Endothelial cell of umbilical vein (primary cell): Measurements from ENCODE around the gene JARID2. TPM values are rescaled to one million over a fixed set of nuclear protein-coding genes. Genes with fewer than 3 reads are reported as not detected.

Source experiments
- BruUV-seq: library from RNA; stranded (reverse); fragments of 400-500 nt; replicated peaks from 2 replicates; lab custom pipeline; 2021; lab: Mats Ljungman, UMichigan
- CTCF ChIA-PET: fragments of 300-600, 350-600 bp; sonication (Branson Sonifier 250); formaldehyde crosslinking; loops from one replicate; lab custom pipeline; 2021; ENCODE audit warnings: antibody characterized with exemption, inconsistent platforms; lab: Charles Lee
- POLR2A ChIA-PET: fragments of 300-600, 350-600 bp; sonication (Branson Sonifier 250); formaldehyde crosslinking; loops from one replicate; lab custom pipeline; 2021; ENCODE audit warnings: antibody characterized with exemption, inconsistent platforms; lab: Charles Lee
- DNase-seq: peaks from one replicate; pipeline ENCODE4 v3.0.0-alpha.2; 2011; ENCODE audit warnings: low read depth, low spot score
- FAIRE-seq: peaks from 2 replicates; lab custom pipeline; 2011; peaks lifted over from hg19 to GRCh38; lab: Jason Lieb, UNC
- H2AFZ ChIP-seq: 2 replicates; pipeline ENCODE4 v1.6.0; 2012; ENCODE audit warnings: low read depth, low read length, control low read depth, inconsistent platforms
- H3K27ac ChIP-seq: 2 replicates; pipeline ENCODE4 v1.5.1; 2011; ENCODE audit warnings: low read depth, mild to moderate bottlenecking, control low read depth, low read length, moderate library complexity; ENCODE audit not compliant: insufficient read depth
- H3K27me3 ChIP-seq, 2 experiments: 2 replicates each; pipeline versions ENCODE4 v1.6.0 to v1.6.1; 2011; ENCODE audit warnings: low read length in 2 of 2, mixed read lengths in 1 of 2; ENCODE audit not compliant: control insufficient read depth in 2 of 2, insufficient read depth in 2 of 2
- H3K36me3 ChIP-seq, 2 experiments: 2 replicates in 1 of 2; 3 replicates in 1 of 2; pipeline ENCODE4 v1.5.1; 2011; ENCODE audit warnings: low read length in 2 of 2, mild to moderate bottlenecking in 1 of 2, moderate library complexity in 1 of 2; ENCODE audit not compliant: control insufficient read depth in 2 of 2, insufficient read depth in 2 of 2; ENCODE audit errors: extremely low read depth in 1 of 2
- H3K4me1 ChIP-seq: 3 replicates; pipeline ENCODE4 v1.5.1; 2011; ENCODE audit warnings: mild to moderate bottlenecking, low read length; ENCODE audit not compliant: control insufficient read depth, insufficient read depth; ENCODE audit errors: extremely low read depth
- H3K4me2 ChIP-seq: 2 replicates; pipeline ENCODE4 v1.6.1; 2011; ENCODE audit warnings: low read length, control low read depth, mixed read lengths; ENCODE audit not compliant: insufficient read depth
- H3K4me3 ChIP-seq, 3 experiments: fragments of 200-600 bp in 1 of 3; sonication (generic), shearing (Covaris generic) in 1 of 3; replicated peaks in 1 of 3; 2 replicates each; pipeline ENCODE4 v1.5.1; 2011 to 2016; ENCODE audit warnings: control low read depth in 3 of 3, low read length in 3 of 3, mild to moderate bottlenecking in 2 of 3, inconsistent platforms in 1 of 3, low read depth in 1 of 3, moderate library complexity in 1 of 3; ENCODE audit not compliant: insufficient read depth in 1 of 3
- H3K79me2 ChIP-seq: 2 replicates; pipeline ENCODE4 v1.6.0; 2012; ENCODE audit warnings: low read length, inconsistent platforms; ENCODE audit not compliant: control insufficient read depth, insufficient read depth
- H3K9ac ChIP-seq: replicated peaks from 2 replicates; pipeline ENCODE3; 2011; ENCODE audit warnings: low read length, control low read depth; ENCODE audit not compliant: insufficient read depth; ENCODE audit errors: extremely low read depth
- H3K9me1 ChIP-seq: replicated peaks from 3 replicates; pipeline ENCODE4 v1.6.0; 2011; ENCODE audit warnings: mild to moderate bottlenecking, low read length; ENCODE audit not compliant: control insufficient read depth, insufficient read depth; ENCODE audit errors: extremely low read depth
- H3K9me3 ChIP-seq: replicated peaks from 2 replicates; pipeline ENCODE4 v1.5.1; 2012; ENCODE audit warnings: low read length, inconsistent platforms; ENCODE audit not compliant: control insufficient read depth, insufficient read depth
- H4K20me1 ChIP-seq: replicated peaks from 2 replicates; pipeline ENCODE3; 2011; ENCODE audit warnings: mild to moderate bottlenecking, low read length; ENCODE audit not compliant: control insufficient read depth, insufficient read depth; ENCODE audit errors: extremely low read depth
- CTCF ChIP-seq, 2 donors: IDR thresholded peaks; 1 replicate in 1 of 2; 2 replicates in 1 of 2; pipeline ENCODE4 v1.5.1; 2011; ENCODE audit warnings: low read length in 2 of 2, mild to moderate bottlenecking in 2 of 2, moderate library complexity in 2 of 2, control low read depth in 1 of 2, inconsistent platforms in 1 of 2, low read depth in 1 of 2; ENCODE audit not compliant: insufficient read depth in 1 of 2; ENCODE audit errors: extremely low read depth in 1 of 2
- EZH2 ChIP-seq: IDR thresholded peaks from 2 replicates; pipeline ENCODE4 v1.6.1; 2012; ENCODE audit warnings: borderline replicate concordance, low read depth, mild to moderate bottlenecking, moderate library complexity, low read length, inconsistent platforms; ENCODE audit not compliant: severe bottlenecking
- FOS ChIP-seq: IDR thresholded peaks from 2 replicates; pipeline ENCODE4 v1.6.1; 2011; ENCODE audit warnings: mild to moderate bottlenecking, low read length, moderate library complexity, borderline replicate concordance; ENCODE audit not compliant: insufficient read depth
- GATA2 ChIP-seq: IDR thresholded peaks from 2 replicates; pipeline ENCODE4 v1.7.0; 2011; ENCODE audit warnings: low read depth, mild to moderate bottlenecking, moderate library complexity, mixed read lengths, low read length; ENCODE audit not compliant: insufficient read length, insufficient read depth
- JUN ChIP-seq: IDR thresholded peaks from 2 replicates; pipeline ENCODE4 v1.6.1; 2011; ENCODE audit warnings: borderline replicate concordance, low read depth; ENCODE audit not compliant: insufficient read length, insufficient read depth
- MYC ChIP-seq: IDR thresholded peaks from one replicate; pipeline ENCODE4 v1.6.1; 2011; ENCODE audit warnings: mild to moderate bottlenecking, low read depth, low read length
- POLR2A ChIP-seq: IDR thresholded peaks from 2 replicates; pipeline ENCODE4 v1.6.1; 2012; ENCODE audit warnings: low read depth, mild to moderate bottlenecking, control low read depth, low read length
- POLR2AphosphoS5 ChIP-seq: IDR thresholded peaks from 2 replicates; pipeline ENCODE4 v1.6.1; 2012; ENCODE audit warnings: low read depth, mild to moderate bottlenecking, control low read depth, low read length, moderate library complexity; ENCODE audit not compliant: insufficient read depth
- dilution Hi-C: fragments of 300-500 bp; cut with MboI; formaldehyde crosslinking; loops from one replicate; pipeline ENCODE4 v1.15.0; 2019; ENCODE audit warnings: low sequenced_read_pairs; ENCODE audit not compliant: extremely low pct_ligation_motif_present
- intact Hi-C: fragments of 100-400 bp; cut with micrococcal nuclease; formaldehyde crosslinking; loops from one replicate; pipeline ENCODE4 v1.10.0; 2022
- polyA plus RNA-seq, 4 experiments: library from polyadenylated mRNA; depleted of rRNA in 3 of 4; stranded (reverse) in 3 of 4; unstranded in 1 of 4; fragments of >200 nt; gene quantifications; 2 replicates each; pipeline versions ENCODE4 v1.2.1 to v1.2.3, GENCODE V29; 2011 to 2012; ENCODE audit warnings: missing spikeins in 1 of 4
- total RNA-seq: library from RNA; stranded (reverse); gene quantifications from 2 replicates; pipeline ENCODE4 v1.2.3, GENCODE V29; 2021
- TF ChIP-seq, protein P1 (sequence below): IDR thresholded peaks from 2 replicates; pipeline ENCODE4 v1.6.1; 2011; ENCODE audit not compliant: insufficient read depth, insufficient read length

Gene JARID2
- total and polyA plus RNA-seq, 2 donors (not counting 3 experiments of a cell fraction or from before 2014, with no cell fraction given), result 2.9 to 10.6 TPM

DNA sequence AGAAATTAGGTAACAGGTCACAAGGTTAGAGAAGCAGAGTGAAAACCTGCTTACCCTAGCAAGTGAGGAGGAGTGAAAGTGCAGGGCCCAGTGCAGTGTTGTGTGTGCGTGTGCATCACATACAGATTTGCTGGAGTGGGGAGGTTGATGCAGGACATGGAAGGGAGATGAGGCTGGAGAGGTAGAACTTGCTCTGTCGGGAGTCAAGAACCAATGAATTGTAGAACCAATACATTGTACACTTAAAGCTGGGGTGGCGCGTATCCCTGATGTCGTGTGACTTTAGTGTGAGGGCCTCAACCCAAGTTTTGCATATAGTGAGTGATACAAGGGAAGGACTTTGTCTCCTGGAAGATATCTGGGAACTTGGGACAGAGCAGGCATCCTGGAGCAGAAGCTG is 48.6 kb downstream of the JARID2 start:
- no peak for TF ChIP-seq POLR2AphosphoS5
- TF ChIP-seq, protein P1, sequence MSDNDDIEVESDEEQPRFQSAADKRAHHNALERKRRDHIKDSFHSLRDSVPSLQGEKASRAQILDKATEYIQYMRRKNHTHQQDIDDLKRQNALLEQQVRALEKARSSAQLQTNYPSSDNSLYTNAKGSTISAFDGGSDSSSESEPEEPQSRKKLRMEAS, result no peak
- no peak for TF ChIP-seq GATA2
- no peak for TF ChIP-seq MYC
- TF ChIP-seq FOS, result no peak
- TF ChIP-seq POLR2A, result no peak
- no peak for TF ChIP-seq CTCF (IDR thresholded peaks at IDR 0.05; ENCODE audit: extremely low read depth in 1 of 2, insufficient read depth in 1 of 2, low read depth in 1 of 2, low read length in 2 of 2)
- no peak for TF ChIP-seq JUN
- no peak for TF ChIP-seq EZH2
- FAIRE-seq (no peak), DNase-seq (no peak)
- H3K36me3 ChIP-seq, result no peaks in the 10 kb centered on the region
- H3K4me3 ChIP-seq, result no peak overlapping the region
- dilution Hi-C loops (no loop called here), intact Hi-C loops (no loop called here)
- H3K27ac ChIP-seq, result no peak overlapping the region
- H3K4me1 ChIP-seq, result peaks cover 11% of the 10 kb centered on the region
- peaks cover 5% of the 10 kb centered on the region for H3K79me2 ChIP-seq
- no peaks in the 10 kb centered on the region for H3K27me3 ChIP-seq
- BruUV-seq, result no TSS peak
- H3K9me3 ChIP-seq, result no peaks in the 10 kb centered on the region
- H2AFZ ChIP-seq, result no peak overlapping the region
- CTCF ChIA-PET, result no interaction called here
- H3K9me1 ChIP-seq, result no peaks in the 10 kb centered on the region
- H4K20me1 ChIP-seq, result no peaks in the 10 kb centered on the region
- H3K9ac ChIP-seq, result no peak overlapping the region
- no peak overlapping the region for H3K4me2 ChIP-seq
- POLR2A ChIA-PET, result no interaction called here
